ENCODE data around the gene CACNA1B. TPM values are rescaled to one million over a fixed set of nuclear protein-coding genes. Genes with fewer than 3 reads are reported as not detected.

Gene CACNA1B
- total and polyA plus RNA-seq, 2 donors from 2014 or later, result 0.03 TPM; not detected in 1

GRCh38 chr9:137969008-137969407, 91.4 kb downstream of the CACNA1B start:
- DNase-seq, result peak in 2 of 5 donors; percentile 4 to 35
- no peak for FAIRE-seq
- no peaks in the 10 kb centered on the region for H3K9me3 ChIP-seq (ENCODE audit: control insufficient read depth in 2 of 3, insufficient read depth in 1 of 3, low read length in 3 of 3)
- no peak overlapping the region for H3K4me3 ChIP-seq (ENCODE audit: low read length in 3 of 3)
- no peaks in the 10 kb centered on the region for H3K36me3 ChIP-seq (ENCODE audit: control insufficient read depth in 2 of 3, insufficient read depth in 3 of 3, low read length in 3 of 3)
- H3K27ac ChIP-seq (ENCODE audit: low read depth in 2 of 2, low read length in 2 of 2), result no peak overlapping the region
- TF ChIP-seq CTCF (IDR thresholded peaks at IDR 0.05; ENCODE audit: borderline replicate concordance, extremely low read depth, insufficient read depth), result no peak
- H3K4me1 ChIP-seq (ENCODE audit: control insufficient read depth in 2 of 3, insufficient read depth in 2 of 3, low read depth in 1 of 3, low read length in 3 of 3), result no peaks in the 10 kb centered on the region
- intact Hi-C loops (cut with DNase I), result no loop called here
- H3K27me3 ChIP-seq (ENCODE audit: control insufficient read depth, insufficient read depth, low read length), result no peaks in the 10 kb centered on the region
- no peak overlapping the region for H3K9ac ChIP-seq (ENCODE audit: low read length in 3 of 3)

DNA sequence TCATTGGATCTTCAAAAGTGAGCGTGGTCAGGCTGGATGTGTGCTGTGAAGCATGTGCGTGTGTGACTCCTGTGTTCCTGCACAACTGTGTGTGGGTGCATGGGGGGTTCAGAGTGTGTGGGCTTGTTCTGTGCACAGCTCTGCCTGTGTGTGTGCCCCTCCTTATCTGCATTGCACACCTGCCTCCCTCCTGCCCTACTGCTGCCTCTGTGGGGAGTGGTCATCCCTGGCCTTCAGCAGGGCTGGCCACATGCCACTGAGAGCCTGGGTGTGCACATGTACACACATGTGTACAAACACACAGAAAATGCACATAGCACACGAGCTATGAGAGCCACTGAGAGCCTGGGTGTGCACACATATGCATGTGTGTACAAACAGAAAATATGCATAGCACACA, 92.1 kb downstream of the CACNA1B start:
- no peak overlapping the region for H3K4me3 ChIP-seq (ENCODE audit: low read length in 3 of 3)
- H3K36me3 ChIP-seq (ENCODE audit: control insufficient read depth in 2 of 3, insufficient read depth in 3 of 3, low read length in 3 of 3), result no peaks in the 10 kb centered on the region
- no peaks in the 10 kb centered on the region for H3K9me3 ChIP-seq (ENCODE audit: control insufficient read depth in 2 of 3, insufficient read depth in 1 of 3, low read length in 3 of 3)
- intact Hi-C loops (cut with DNase I), result no loop called here
- DNase-seq, result peak in 2 of 5 donors; percentile 7 to 15
- no peak overlapping the region for H3K9ac ChIP-seq (ENCODE audit: low read length in 3 of 3)
- TF ChIP-seq CTCF (IDR thresholded peaks at IDR 0.05; ENCODE audit: borderline replicate concordance, extremely low read depth, insufficient read depth), result no peak
- no peak overlapping the region for H3K27ac ChIP-seq (ENCODE audit: low read depth in 2 of 2, low read length in 2 of 2)
- H3K4me1 ChIP-seq (ENCODE audit: control insufficient read depth in 2 of 3, insufficient read depth in 2 of 3, low read depth in 1 of 3, low read length in 3 of 3), result no peaks in the 10 kb centered on the region
- FAIRE-seq, result no peak
- H3K27me3 ChIP-seq (ENCODE audit: control insufficient read depth, insufficient read depth, low read length), result no peaks in the 10 kb centered on the region

GRCh38 chr9:137970098-137970497, 92.5 kb downstream of the CACNA1B start:
- no peaks in the 10 kb centered on the region for H3K36me3 ChIP-seq (ENCODE audit: control insufficient read depth in 2 of 3, insufficient read depth in 3 of 3, low read length in 3 of 3)
- no peaks in the 10 kb centered on the region for H3K9me3 ChIP-seq (ENCODE audit: control insufficient read depth in 2 of 3, insufficient read depth in 1 of 3, low read length in 3 of 3)
- FAIRE-seq, result no peak
- DNase-seq, result peak in 2 of 5 donors; percentile 5 to 8
- intact Hi-C loops (cut with DNase I), result no loop called here
- no peaks in the 10 kb centered on the region for H3K4me1 ChIP-seq (ENCODE audit: control insufficient read depth in 2 of 3, insufficient read depth in 2 of 3, low read depth in 1 of 3, low read length in 3 of 3)
- H3K4me3 ChIP-seq (ENCODE audit: low read length in 3 of 3), result no peak overlapping the region
- H3K27me3 ChIP-seq (ENCODE audit: control insufficient read depth, insufficient read depth, low read length), result no peaks in the 10 kb centered on the region
- no peak overlapping the region for H3K9ac ChIP-seq (ENCODE audit: low read length in 3 of 3)
- H3K27ac ChIP-seq (ENCODE audit: low read depth in 2 of 2, low read length in 2 of 2), result no peak overlapping the region
- no peak for TF ChIP-seq CTCF (IDR thresholded peaks at IDR 0.05; ENCODE audit: borderline replicate concordance, extremely low read depth, insufficient read depth)

Data from kidney (tissue), 14 donors.